Fibroblast of skin of back (primary cell): Measurements from ENCODE around the gene PKIB.
"Not testable (repeated sequence)": the region's sequence is repeated elsewhere in the genome, so short reads cannot be mapped to it uniquely, and the experiment has no call there.

Experiments
- DNase-seq: peaks from one replicate; pipeline ENCODE4 v3.0.0-alpha.2; 2013

The PKIB gene

DNA sequence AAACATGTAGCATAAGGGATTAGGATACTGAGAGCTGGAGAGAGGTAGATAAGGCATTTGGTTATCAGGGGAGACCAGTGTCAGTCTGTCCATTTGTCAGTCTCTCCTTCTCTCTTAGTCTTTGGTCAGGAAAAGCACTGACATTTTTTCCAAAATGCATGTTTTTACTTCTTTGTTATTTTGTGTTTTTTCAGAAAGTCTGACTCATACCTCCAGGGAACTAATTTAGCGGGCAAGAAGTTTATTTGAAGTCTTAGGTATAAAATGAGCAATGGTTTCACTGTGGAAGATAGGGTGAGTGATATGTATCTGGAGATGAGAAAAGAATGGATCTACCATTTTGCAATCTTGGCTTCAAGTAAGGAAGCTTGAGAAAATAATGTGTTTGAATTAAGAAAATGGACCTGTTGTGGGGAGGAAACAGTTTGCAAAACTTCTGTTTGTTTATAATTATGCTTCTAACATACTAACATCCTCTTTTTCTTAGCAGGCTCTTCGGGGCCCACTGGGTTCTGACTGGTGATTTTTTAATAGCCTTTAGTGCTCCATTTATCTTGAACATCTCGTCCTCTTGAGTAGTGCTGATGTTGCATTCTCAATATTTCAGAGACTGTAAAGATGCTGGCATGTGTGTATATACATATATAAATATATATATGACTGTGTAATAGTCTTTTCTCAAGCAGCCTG lies 102.4 kb downstream of the PKIB start:
- peak; percentile 55 for DNase-seq

DNA sequence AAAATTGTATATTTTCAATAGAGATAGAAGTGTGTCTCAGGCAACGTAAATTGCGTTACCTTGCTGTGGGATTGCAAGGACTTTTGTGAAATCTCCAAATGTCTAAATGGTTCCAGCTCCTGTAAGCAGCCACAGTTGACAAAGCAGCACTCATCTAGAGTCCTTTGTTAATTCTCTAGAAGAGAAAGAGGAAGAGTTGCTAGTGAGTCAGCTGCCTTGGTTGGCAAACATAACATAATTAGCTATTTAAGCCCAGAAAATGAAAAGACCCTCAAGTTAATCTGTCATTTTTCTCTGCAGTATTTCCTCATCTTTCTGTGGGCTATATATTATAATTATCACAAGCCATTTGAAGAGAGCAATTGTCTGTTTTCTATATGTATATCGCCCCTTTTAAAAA lies 102.9 kb downstream of the PKIB start:
- DNase-seq: no peak

- no peak for DNase-seq
Observed at GRCh38 chr6:122714059-122714458, 103.9 kb downstream of the PKIB start.

GRCh38 chr6:122715725-122716124 lies 105.5 kb downstream of the PKIB start:
- DNase-seq: no peak

DNA sequence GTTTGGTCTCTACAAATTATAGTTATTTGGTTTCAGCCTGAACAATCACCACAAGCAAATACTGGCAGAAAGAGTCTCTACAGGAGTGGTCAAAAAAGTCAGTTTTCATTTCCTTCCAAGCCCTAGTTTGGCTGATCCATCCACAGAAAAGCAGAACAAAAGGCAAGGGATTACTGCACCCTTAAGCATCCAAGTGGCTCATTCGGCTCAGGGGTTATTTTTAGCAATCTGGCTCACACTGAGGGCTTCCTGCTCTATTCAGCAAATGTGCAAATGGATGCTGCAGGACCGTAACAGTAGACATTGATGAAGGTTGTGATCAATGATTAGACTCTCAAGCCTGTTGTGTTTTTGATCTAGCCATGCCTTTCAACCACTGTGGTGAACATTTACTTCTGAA lies 107.1 kb downstream of the PKIB start:
- DNase-seq: peak; percentile 61

DNA sequence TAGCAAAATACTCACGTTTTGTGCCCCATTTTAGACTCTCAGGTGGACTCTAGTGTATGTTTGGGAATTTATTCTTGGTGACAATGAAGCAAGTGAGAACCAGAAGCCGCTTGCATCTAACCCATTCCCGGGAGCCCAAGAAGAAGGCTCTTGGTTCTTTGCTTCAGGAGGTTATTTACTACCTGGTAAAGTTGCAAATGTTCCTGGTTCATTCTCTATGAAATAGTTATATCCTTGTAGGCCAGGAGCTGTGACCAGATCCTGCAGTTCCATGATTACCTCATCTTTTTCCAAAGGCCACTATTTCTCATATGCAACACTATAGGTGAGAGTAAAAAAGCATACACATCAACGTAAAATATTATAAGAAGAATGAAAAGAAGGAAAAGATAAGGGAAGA lies 108.4 kb downstream of the PKIB start:
- DNase-seq: no peak

DNA sequence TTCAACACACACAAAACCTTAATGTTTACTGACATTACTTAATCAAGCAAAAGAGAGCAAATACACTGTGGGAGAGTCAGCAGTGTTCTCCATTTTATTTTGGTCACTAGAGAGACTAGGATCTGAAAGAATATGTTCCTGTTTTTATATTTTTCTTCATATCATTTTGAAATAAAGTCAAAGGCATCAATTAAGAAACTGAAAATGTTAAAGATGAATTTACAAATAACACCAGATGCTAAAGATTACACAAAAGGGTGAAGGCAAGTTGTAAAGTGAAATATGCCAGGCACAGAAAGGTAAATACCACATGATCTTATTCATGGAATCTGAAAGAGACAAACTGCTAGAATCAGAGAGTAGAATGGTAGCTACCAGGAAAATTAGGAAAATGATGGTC lies 109.0 kb downstream of the PKIB start:
- DNase-seq: no peak

DNA sequence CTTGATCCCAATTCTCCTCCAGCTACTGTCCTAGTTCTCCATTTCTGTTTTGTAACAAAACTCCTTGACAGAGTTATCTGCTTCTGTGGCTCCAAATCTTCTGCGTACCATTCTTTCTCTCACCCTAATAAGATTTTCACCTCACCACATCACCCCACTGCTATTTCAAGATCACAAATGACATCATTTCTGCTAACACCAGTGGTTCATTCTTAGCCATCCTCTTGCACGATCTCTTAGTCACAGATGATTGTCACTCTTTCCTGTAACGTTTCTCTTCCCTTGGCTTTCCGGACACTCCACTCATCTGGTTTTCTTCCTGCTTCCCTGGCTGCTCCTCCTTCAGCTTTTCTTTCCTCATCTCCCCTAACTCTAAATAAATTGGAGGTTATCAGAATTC lies 112.5 kb downstream of the PKIB start:
- DNase-seq: peak; percentile 38

DNA sequence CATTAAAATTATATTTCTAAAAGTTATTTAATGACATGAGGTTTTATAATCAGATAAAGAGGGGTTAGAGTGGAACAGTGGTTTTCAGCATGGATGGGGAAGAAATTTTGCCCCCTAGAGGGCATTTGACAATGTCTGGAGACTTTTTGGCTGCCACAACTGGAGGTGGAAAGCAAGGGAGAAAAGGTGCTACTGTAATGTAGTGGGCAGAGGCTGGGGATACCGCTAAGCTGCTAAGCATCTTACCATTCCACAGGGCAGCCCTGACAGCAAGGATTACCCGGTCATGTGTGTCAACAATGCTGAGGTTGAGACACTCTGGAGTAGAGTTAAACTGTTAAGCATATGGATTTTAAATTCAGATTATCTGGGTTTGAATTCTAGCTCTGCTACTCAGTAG lies 116.4 kb downstream of the PKIB start:
- DNase-seq: peak; percentile 26

- DNase-seq: no peak
Observed at GRCh38 chr6:122727244-122727643, 117.0 kb downstream of the PKIB start.

GRCh38 chr6:122730334-122730733 lies 120.1 kb downstream of the PKIB start:
- DNase-seq: no peak

- DNase-seq: peak; percentile 46
Observed at GRCh38 chr6:122730775-122731386, 120.7 kb downstream of the PKIB start.

DNA sequence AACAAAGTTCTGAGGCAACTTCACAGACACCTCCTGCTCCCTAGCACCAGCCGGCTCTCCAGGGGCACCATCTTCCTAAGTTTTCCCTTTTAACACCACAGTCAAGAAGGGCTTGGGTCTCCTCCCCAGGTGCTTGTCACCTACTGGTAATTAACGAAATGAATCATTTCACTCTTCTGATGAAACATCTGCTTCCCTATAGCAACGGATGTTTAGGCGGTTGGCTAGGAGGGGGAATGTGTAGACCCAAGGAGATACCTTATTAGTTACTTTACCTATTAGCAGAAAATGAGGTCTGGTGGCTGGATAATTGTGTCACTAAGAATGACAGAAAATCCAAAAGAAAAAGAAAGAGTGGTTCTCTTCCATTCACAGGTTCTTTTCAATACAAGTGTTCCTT lies 123.1 kb downstream of the PKIB start:
- DNase-seq: no peak

- no peak for DNase-seq
Observed at GRCh38 chr6:122734529-122735395, 124.6 kb downstream of the PKIB start.

DNA sequence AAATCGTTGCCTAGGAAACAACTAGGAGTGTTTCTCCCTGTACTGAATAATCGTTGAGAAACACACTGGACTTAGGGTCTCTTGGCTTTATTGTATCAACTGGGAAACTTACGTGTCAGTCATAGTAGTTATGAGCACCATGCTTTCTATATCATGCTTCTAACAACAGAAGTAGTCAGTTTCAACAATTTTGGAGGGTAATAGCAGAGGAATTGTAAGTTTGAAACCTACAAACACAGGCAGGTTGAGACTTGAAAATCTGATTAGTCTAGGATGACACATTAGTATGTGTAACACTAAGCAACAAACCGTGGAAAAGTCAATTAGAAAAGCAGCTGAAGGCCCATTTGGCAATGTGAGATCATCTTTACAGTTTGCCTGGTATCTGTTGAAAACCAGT lies 125.4 kb downstream of the PKIB start:
- no peak for DNase-seq

DNA sequence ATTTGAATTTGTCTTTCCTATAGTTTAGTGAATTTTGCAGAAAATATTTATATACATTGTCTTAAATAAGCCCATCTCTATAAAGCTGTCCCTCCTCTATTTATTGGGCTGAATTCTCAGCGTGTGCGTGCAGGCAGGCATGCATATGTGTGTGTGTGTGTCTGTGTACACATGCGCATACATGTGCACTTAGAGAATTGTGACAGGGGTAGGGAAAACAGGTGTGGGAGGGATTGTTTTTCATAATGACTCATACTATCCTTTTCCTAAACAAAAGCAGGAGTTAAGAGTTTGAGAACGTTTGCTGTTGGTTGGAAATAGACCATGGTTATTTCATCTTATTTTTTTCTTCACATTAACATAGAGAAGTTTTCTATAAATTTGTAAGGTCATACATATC lies 126.0 kb downstream of the PKIB start:
- DNase-seq: no peak

- no peak for DNase-seq
Observed at GRCh38 chr6:122736616-122737015, 126.4 kb downstream of the PKIB start.

DNA sequence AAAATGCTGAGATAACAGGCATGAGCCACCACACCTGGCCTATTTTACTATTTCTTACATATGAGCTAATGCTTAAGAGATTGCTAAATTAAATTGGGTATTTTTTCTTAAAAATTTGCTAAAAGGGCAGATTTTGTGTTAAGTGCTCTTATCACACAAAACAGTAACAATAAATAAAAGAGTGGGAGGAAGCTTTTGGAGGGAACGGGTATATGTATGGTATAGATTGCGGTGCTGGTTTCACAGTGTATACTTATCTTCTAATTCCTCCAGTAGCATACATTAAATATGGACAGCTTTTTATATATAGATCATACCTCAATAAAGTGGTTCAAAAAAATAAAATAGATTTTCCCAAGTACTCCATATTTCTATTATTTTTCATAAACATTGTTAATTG lies 129.9 kb downstream of the PKIB start:
- no peak for DNase-seq

DNA sequence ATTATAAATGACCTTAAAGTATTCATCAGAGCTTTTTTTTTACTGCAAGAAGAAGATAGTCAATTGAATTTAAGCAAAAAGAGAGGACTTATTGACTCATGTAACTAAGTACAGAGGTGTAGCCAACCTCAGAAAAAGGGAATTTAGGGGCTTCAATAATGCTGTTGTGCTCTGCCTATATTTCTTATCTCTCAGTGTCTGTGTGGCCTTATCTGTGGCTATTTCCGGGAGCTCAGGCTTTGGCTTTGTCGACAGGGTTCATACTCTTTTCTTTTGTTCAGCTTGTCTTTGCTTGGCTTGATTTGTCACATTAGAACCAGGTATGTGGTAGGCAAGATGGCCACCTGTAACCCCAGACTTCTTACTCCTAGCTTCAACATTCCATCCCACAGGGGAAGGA lies 130.7 kb downstream of the PKIB start:
- no peak for DNase-seq

DNA sequence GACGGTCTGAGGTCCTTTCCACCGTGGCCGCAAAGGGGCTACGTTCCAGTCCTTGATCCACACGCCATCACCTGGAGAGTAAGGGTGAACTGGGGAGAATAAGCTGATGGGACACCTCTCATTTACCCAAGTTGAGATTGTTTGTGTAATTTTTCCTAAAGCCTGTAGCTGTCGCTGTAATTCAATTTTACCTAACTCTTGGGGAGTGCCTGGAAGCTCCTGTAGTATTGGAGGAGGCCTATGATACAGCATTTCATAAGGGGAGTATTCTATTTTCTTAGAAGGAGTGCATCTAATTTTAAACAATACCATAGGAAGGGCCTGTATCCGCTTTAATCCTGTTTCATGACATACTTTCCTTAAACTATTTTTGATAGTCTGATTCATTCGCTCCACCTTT lies 134.0 kb downstream of the PKIB start:
- DNase-seq: peak; percentile 6

DNA sequence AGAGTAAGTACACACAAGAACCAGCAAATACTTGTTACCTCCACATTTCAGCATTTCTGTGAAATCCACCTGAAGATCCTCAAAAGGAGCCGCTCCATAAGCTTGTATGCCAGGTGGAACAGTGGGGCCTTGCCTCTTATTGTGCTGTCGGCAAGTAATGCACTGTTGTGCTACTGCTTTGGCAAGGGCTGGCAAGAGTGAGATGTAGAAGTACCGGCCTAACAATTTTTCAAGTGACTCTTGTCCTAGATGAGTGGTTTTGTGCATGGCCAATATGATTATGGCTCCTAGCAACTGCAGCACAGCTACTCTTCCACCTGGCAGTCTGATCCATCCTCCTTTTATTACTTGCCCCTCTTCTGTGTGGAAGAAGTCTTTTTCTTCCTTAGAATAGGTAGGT lies 134.7 kb downstream of the PKIB start:
- not testable (repeated sequence) for DNase-seq

- no peak for DNase-seq
Observed at GRCh38 chr6:122746688-122747087, 136.5 kb downstream of the PKIB start.

DNA sequence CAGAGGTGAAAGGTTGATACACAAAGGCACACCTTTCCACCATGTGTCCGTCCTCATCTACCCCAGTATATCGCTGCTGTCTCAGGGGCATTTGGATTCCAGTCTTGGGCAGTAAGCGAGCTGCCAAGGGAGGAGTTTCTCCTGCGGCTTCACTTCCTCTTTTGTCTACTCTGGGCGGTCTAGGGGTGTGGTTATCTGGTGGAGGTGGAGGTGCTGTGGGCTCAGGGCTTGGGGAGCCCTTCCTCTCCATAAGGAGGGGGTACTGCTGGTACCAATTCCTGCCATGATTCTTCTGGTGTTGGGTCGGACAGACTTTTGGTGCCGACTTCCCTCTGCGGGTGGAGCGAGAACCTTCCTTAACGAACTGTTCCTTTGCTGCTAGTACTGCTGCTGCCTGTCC lies 137.4 kb downstream of the PKIB start:
- DNase-seq: no peak

GRCh38 chr6:122748945-122749344 lies 138.7 kb downstream of the PKIB start:
- DNase-seq: not testable (repeated sequence)
